ENCODE results near the gene PHLDA1.

GRCh38 chr12:76003355-76003638 lies 28.3 kb downstream of the PHLDA1 start:
- TF ChIP-seq CTCF (IDR thresholded peaks at IDR 0.05; ENCODE audit: low read depth, low read length, missing input control) (no peak), REST (IDR thresholded peaks at IDR 0.05) (no peak), HNF4A (conservative IDR thresholded peaks at IDR 0.05) (no peak), EGR1 (IDR thresholded peaks at IDR 0.05; ENCODE audit: low read depth in 2 of 2) (no peak), GABPA (IDR thresholded peaks at IDR 0.05 in 1 of 2, conservative IDR thresholded peaks at IDR 0.05 in 1 of 2) (no peak), YY1 (IDR thresholded peaks at IDR 0.05) (no peak), ATF3 (IDR thresholded peaks at IDR 0.05) (no peak), TAF1 (conservative IDR thresholded peaks at IDR 0.05) (no peak), NR2F2 (IDR thresholded peaks at IDR 0.05) (no peak), JUND (IDR thresholded peaks at IDR 0.05) (no peak)
- TF ChIP-seq, protein P1, sequence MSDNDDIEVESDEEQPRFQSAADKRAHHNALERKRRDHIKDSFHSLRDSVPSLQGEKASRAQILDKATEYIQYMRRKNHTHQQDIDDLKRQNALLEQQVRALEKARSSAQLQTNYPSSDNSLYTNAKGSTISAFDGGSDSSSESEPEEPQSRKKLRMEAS (IDR thresholded peaks at IDR 0.05): no peak
- TF ChIP-seq, protein P2, sequence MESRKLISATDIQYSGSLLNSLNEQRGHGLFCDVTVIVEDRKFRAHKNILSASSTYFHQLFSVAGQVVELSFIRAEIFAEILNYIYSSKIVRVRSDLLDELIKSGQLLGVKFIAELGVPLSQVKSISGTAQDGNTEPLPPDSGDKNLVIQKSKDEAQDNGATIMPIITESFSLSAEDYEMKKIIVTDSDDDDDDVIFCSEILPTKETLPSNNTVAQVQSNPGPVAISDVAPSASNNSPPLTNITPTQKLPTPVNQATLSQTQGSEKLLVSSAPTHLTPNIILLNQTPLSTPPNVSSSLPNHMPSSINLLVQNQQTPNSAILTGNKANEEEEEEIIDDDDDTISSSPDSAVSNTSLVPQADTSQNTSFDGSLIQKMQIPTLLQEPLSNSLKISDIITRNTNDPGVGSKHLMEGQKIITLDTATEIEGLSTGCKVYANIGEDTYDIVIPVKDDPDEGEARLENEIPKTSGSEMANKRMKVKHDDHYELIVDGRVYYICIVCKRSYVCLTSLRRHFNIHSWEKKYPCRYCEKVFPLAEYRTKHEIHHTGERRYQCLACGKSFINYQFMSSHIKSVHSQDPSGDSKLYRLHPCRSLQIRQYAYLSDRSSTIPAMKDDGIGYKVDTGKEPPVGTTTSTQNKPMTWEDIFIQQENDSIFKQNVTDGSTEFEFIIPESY (IDR thresholded peaks at IDR 0.05): no peak

Measured in liver (tissue), 3 donors.